GM20431 (cell line): ENCODE measurements around the gene GRAMD2A.
"Not testable (repeated sequence)": the region's sequence is repeated elsewhere in the genome, so short reads cannot be mapped to it uniquely, and the experiment has no call there.

ENCODE experiments used
- in situ Hi-C: fragments of 300-500 bp; cut with MseI, MboI; formaldehyde crosslinking; loops from one replicate; pipeline ENCODE4 v1.15.0; 2020; ENCODE audit warnings: low sequenced_read_pairs; ENCODE audit not compliant: unreplicated experiment

Gene GRAMD2A

GRCh38 chr15:72192416-72192815, 5.2 kb downstream of the GRAMD2A start:
- in situ Hi-C loops, result no loop called here

- in situ Hi-C loops, result no loop called here
Observed at GRCh38 chr15:72189250-72189902, 8.2 kb downstream of the GRAMD2A start.

- in situ Hi-C loops, result no loop called here
Observed at GRCh38 chr15:72184165-72184811, 13.3 kb downstream of the GRAMD2A start.

GRCh38 chr15:72183781-72184164, 13.8 kb downstream of the GRAMD2A start:
- in situ Hi-C loops, result no loop called here

GRCh38 chr15:72182673-72183072, 14.9 kb downstream of the GRAMD2A start:
- in situ Hi-C loops, result no loop called here

- in situ Hi-C loops, result no loop called here
Observed at GRCh38 chr15:72182244-72182643, 15.3 kb downstream of the GRAMD2A start.

GRCh38 chr15:72180761-72181324, 16.7 kb downstream of the GRAMD2A start:
- in situ Hi-C loops, result no loop called here

GRCh38 chr15:72179950-72180581, 17.5 kb downstream of the GRAMD2A start:
- in situ Hi-C loops, result no loop called here

- in situ Hi-C loops, result no loop called here
Observed at GRCh38 chr15:72178976-72179585, 18.5 kb downstream of the GRAMD2A start.

GRCh38 chr15:72176743-72177142, 20.8 kb downstream of the GRAMD2A start:
- in situ Hi-C loops, result no loop called here

- in situ Hi-C loops, result no loop called here
Observed at GRCh38 chr15:72176159-72176558, 21.4 kb downstream of the GRAMD2A start.

- in situ Hi-C loops, result no loop called here
Observed at GRCh38 chr15:72175186-72176044, 22.2 kb downstream of the GRAMD2A start.

- in situ Hi-C loops, result no loop called here
Observed at GRCh38 chr15:72174551-72175165, 22.9 kb downstream of the GRAMD2A start.

- in situ Hi-C loops, result no loop called here
Observed at GRCh38 chr15:72173864-72174550, 23.6 kb downstream of the GRAMD2A start.

GRCh38 chr15:72173401-72173800, 24.2 kb downstream of the GRAMD2A start:
- in situ Hi-C loops, result no loop called here

- in situ Hi-C loops, result no loop called here
Observed at GRCh38 chr15:72172796-72173195, 24.8 kb downstream of the GRAMD2A start.

- in situ Hi-C loops, result not testable (repeated sequence)
Observed at GRCh38 chr15:72171978-72172377, 25.6 kb downstream of the GRAMD2A start.

- in situ Hi-C loops, result no loop called here
Observed at GRCh38 chr15:72170691-72171090, 26.9 kb downstream of the GRAMD2A start.
